Hematopoietic multipotent progenitor cell treated with erythropoietin and hydrocortisone succinate and interleukin-3 and kit ligand, for 4 days (in vitro differentiated cells): ENCODE data around the gene SPON2.
A peak's percentile ranks its signal among the peaks of the same experiment; 100 is the strongest.

Experiments used
- DNase-seq: peaks from one replicate; pipeline ENCODE4 v3.0.0-alpha.2; 2015

Gene SPON2

DNA sequence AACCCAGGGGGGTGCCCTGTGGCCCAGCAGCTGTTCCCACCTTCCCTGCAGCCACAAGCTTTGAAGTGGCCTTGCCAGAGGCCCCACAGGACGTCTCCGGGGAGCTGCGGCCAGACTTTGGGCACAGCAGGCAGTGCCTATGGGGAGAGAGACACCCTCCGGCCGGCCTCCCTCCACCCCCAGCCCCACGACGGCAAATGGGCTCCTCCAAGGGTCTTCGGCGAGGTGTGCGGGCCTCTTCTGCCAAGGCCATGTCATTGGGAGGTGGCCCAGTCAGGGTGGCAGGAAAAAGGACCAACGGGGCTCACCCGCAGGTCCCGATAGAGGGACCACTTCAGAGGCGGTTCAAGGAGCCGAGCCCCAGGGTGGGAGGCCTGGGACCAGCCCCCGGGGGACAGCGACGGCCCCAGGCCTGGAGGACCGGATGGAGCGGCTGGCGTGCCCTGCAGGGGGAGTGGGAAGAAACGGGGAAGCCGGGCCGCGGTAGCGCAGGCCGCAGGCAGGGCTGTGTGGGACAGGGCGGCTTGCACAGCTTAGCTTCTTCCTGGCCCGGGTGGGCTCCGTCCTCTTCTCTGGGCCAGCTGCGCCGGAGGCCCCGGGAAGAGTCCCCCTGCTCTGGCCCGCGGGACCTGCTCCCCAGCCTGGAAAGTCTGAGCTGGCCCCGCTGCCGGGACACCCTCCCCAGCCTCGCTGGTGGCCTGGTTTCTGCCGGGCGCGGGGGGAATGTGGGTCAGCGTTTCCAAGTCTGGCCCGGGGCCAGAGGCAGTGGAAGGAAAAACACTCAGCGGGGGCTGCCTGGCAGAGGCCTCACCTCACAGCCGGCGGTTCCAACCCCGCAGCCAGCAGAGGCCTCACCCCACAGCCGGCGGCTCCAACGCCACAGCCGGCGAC, 21.9 kb upstream of the SPON2 start:
- DNase-seq: no peak

- DNase-seq: no peak
These were observed 21.0 kb upstream of the SPON2 start for GRCh38 chr4:1193206-1194009.

- DNase-seq: no peak
These were observed 20.3 kb upstream of the SPON2 start for GRCh38 chr4:1192493-1193205.

- DNase-seq: no peak
These were observed 19.7 kb upstream of the SPON2 start for GRCh38 chr4:1192091-1192492.

- DNase-seq: no peak
These were observed 19.2 kb upstream of the SPON2 start for GRCh38 chr4:1191621-1192020.

GRCh38 chr4:1187182-1187581, 14.8 kb upstream of the SPON2 start:
- DNase-seq: no peak

DNA sequence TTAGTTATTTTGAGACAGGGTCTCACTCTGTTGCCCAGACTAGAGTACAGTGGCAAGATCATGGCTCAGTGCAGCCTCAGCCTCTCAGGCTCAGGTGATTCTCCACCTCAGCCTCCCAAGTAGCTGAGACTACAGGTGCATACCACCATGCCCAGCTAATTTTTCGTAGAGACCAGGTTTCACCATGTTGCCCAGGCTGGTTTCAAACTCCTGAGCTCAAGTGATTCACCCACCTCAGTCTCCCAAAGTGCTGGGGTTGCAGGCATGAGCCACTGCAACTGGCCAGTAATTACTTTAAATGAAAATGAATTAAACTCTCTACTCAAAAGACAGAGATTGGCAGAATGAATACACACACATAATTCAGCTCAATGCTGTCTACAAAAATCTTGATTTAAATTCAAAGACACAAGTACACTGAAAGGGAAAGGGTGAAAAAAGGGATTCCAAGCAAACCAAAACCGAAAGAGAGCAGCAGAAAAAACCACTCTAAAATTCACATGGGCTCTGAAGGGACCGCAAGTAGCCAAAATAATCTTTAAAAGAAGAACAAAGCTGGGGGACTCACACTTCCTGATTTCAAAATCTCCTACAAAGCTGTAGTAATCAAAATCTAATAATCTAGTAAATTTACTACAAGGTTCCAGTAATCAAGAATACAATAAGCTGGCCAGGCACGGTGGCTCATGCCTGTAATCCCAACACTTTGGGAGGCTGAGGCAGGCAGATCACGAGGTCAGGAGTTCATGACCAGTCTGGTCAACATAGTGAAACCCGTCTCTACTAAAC, 11.8 kb upstream of the SPON2 start:
- peak; percentile 74 for DNase-seq

- no peak for DNase-seq
These were observed 9.9 kb upstream of the SPON2 start for GRCh38 chr4:1182313-1182712.

GRCh38 chr4:1180663-1181062, 8.3 kb upstream of the SPON2 start:
- no peak for DNase-seq

GRCh38 chr4:1179976-1180375, 7.6 kb upstream of the SPON2 start:
- DNase-seq: no peak

DNA sequence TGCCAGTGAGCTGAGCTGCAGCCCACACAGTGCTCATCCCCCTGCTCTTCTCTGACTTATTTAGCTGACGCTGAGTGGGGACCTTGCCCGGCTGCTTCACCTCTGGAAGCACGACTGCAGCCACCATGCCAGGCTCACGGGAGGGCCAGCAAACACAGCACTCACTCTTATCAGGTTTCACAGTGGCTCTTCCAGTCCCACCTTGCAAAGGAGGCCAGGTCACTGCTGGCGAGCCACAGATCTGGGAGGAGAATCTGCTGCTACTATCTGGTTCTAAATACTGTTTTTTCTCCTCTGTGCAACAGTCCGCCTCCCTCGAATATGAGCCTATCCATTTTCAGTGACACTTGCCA, 6.7 kb upstream of the SPON2 start:
- DNase-seq: no peak

DNA sequence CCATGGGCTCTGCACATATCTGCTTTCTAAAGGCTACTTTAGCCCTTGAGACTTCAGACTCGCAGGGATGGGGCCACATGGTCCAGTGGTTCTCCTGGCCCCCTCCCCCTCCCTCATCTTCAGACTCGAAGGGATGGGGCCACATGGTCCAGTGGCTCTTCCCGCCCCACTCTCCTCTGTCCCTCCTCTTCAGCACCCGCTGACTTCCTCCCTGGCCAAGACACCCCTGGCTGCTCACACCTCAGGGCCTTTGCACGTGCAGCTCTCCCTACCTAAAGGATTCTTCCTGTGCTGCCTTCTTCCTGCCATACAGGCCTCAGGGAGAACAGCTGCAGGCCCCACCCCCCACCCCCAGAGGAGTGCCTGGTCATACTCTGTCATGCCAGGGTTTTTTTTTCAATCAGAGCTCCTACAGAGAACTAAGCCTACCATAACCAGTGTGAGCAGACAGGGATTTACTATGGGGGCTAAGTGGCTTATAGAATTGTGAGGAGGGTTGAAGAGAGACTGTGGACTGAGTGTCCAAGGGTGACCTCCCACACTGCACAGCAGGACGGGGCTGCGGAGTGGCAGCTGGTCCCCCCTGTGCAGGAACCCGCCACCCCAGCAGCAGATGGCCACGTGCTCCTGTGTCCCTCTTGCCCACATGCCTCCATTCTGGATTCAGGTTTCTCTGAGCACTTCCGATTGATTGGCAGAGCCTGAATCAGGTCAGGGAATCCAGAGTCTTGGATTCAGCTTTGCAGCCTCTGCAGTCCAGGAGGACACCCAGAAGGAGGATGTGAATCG, 6.1 kb upstream of the SPON2 start:
- no peak for DNase-seq

GRCh38 chr4:1177274-1178141, 5.1 kb upstream of the SPON2 start:
- peak; percentile 46 for DNase-seq

DNA sequence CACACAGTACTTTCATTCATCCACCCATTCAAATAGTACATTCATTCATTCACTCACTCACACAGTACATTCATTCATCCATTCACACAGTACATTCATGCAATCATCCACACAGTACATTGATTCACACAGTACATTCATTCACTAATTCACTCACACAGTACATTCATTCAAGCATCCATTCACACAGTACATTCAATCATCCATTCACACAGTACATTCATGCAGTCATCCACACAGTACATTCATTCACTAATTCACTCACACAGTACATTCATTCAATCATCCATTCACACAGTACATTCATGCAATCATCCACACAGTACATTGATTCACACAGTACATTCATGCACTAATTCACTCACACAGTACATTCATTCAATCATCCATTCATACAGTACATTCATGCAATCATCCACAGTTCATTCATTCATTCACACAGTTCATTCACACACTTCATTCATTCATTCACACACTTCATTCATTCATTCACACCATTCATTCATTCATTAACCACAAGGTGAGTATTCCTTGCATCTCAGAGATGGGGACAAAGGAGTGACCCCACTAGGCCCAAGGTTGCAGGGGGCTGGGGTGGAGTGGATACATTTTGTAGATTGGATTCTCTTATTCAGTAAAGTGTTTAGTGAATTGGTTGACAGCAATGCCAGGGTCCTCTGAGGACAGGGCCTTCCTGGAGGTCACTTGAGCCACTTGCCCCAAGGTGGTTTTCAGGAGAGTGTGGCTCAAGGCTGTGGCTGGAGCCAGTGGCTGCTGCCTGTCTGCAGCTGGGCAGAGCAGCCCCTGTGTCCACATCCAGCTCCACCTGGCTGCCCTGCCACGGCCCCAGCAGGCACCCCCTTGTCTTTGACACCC, 4.3 kb upstream of the SPON2 start:
- DNase-seq: no peak

GRCh38 chr4:1175635-1176229, 3.3 kb upstream of the SPON2 start:
- DNase-seq: no peak

DNA sequence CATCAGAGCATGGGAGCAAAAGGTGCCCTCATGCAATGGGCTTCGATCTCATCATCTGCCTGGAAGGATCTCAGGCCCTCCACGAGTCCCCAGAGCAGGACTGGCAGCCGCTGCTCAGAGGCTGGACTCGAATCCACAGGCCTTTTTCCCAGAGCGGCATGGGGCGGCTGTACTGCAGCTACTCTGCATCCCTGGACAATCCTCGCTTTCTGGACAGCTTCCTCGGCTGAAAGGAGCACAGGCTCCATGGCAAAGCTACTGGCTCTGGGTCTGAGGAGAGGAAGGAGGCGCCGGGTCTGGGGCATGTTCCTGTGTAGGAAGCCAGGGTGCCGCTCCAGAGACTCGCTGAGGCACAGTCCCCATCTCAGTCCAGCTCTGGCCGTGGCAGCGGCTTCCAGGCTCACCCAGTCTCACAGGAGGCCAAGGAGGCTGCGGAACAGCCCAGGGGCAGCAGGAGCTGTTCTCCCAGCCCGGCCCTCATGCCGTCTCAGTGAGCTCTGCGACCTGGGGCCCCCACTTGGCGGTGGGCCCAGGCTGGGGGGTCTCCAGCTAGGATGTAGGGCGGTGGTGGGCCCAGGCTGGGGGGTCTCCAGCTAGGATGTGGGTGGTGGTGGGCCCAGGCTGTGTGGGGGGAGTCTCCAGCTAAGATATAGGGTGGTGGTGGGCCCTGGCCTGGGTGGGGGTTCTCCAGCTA, 2.7 kb upstream of the SPON2 start:
- DNase-seq: no peak

GRCh38 chr4:1172971-1173757, 781 bp upstream of the SPON2 start:
- no peak for DNase-seq
